Loucy (cell line): ENCODE data around the gene SLC26A3.

Source experiments
- CTCF ChIP-seq: fragments of 200-600 bp; sonication (generic); conservative IDR thresholded peaks from 2 replicates; pipeline ENCODE4 v1.5.1; 2014; ENCODE audit warnings: mild to moderate bottlenecking, antibody characterized with exemption, low read length
- EZH2phosphoT487 ChIP-seq: fragments of 200-600 bp; IDR thresholded peaks from 2 replicates; pipeline ENCODE4 v1.6.1; 2018; ENCODE audit warnings: antibody characterized with exemption, mild to moderate bottlenecking, moderate library complexity, borderline replicate concordance

GRCh38 chr7:107758667-107759066 lies 44.4 kb downstream of the SLC26A3 start:
- TF ChIP-seq CTCF (no peak), EZH2phosphoT487 (no peak)
